ENCODE results near the gene TMEFF1.

DNA sequence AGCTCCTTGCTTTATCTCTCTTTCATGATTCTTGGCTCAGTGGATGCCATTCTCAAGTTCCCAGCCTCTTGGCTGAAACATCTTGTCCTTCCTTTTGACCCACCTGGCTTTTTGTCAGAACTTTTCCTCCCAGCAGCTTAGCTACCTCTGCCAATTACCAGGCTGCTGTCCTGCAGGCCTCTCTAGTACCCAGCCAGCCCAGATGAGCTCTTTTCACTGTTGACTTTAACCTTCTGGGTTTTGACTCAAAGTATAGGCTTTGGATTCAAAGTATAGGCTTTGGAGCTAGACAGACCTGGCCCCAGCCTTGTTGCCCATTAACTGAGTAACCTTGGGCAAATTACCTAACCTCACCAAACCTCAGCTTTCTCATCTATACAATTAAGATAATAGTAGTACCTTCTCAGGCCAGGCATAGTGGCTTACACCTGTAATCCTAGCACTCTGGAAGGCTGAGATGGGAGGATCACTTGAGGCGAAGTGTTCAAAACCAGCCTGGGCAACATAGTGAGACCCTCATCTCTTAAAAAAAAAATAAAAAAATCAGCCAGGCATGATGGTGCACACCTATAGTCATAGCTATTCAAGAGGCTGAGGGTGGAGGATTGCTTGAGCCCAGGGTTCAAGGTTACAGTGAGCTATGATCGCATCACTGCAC, 6.6 kb upstream of the TMEFF1 start:
- TF ChIP-seq EP300 (IDR thresholded peaks at IDR 0.05) (no peak), CTCF (IDR thresholded peaks at IDR 0.05) (no peak), POLR2A (IDR thresholded peaks at IDR 0.05; ENCODE audit: low read depth) (no peak), POLR2AphosphoS5 (IDR thresholded peaks at IDR 0.05) (no peak)
